HL-60 (cell line): ENCODE results near the gene ACSF3.

Experiments
- DNase-seq, 2 experiments: peaks; one replicate each; pipeline ENCODE4 v3.0.0-alpha.2; 2010 to 2020; ENCODE audit warnings: low read depth in 1 of 2, low spot score in 1 of 2
- H3K27ac ChIP-seq: fragments of 250-450 bp; sonication (Bioruptor Pico); replicated peaks from 2 replicates; pipeline ENCODE4 v1.5.1; 2020; ENCODE audit warnings: mild to moderate bottlenecking, moderate library complexity
- H3K27me3 ChIP-seq: fragments of 250-450 bp; sonication (Bioruptor Pico); 2 replicates; pipeline ENCODE4 v1.5.1; 2021; ENCODE audit warnings: mild to moderate bottlenecking, moderate library complexity; ENCODE audit not compliant: insufficient read depth, poor library complexity, severe bottlenecking
- H3K4me3 ChIP-seq: replicated peaks from 2 replicates; pipeline ENCODE4 v1.5.1; 2011; ENCODE audit warnings: mild to moderate bottlenecking, control low read depth, low read length; ENCODE audit not compliant: insufficient read depth
- CTCF ChIP-seq: IDR thresholded peaks from one replicate; pipeline ENCODE4 v1.5.1; 2011; ENCODE audit warnings: low read length, control low read depth, inconsistent platforms; ENCODE audit not compliant: insufficient read depth
- GABPA ChIP-seq: IDR thresholded peaks from 2 replicates; pipeline ENCODE4 v1.6.1; 2012; ENCODE audit warnings: low read depth
- POLR2AphosphoS5 ChIP-seq: IDR thresholded peaks from 2 replicates; pipeline ENCODE4 v1.6.1; 2012; ENCODE audit warnings: low read depth
- SPI1 ChIP-seq: IDR thresholded peaks from 2 replicates; pipeline ENCODE4 v1.6.1; 2012; ENCODE audit warnings: low read depth, mild to moderate bottlenecking, borderline replicate concordance
- TF ChIP-seq, protein P1 (sequence below): IDR thresholded peaks from 2 replicates; pipeline ENCODE4 v1.6.1; 2012; ENCODE audit warnings: low read depth; ENCODE audit not compliant: insufficient replicate concordance

ACSF3 gene

GRCh38 chr16:89081556-89081955 lies 12.1 kb upstream of the ACSF3 start:
- no peak overlapping the region for H3K27ac ChIP-seq
- DNase-seq, result no peak
- no peaks in the 10 kb centered on the region for H3K27me3 ChIP-seq
- TF ChIP-seq, protein P1, sequence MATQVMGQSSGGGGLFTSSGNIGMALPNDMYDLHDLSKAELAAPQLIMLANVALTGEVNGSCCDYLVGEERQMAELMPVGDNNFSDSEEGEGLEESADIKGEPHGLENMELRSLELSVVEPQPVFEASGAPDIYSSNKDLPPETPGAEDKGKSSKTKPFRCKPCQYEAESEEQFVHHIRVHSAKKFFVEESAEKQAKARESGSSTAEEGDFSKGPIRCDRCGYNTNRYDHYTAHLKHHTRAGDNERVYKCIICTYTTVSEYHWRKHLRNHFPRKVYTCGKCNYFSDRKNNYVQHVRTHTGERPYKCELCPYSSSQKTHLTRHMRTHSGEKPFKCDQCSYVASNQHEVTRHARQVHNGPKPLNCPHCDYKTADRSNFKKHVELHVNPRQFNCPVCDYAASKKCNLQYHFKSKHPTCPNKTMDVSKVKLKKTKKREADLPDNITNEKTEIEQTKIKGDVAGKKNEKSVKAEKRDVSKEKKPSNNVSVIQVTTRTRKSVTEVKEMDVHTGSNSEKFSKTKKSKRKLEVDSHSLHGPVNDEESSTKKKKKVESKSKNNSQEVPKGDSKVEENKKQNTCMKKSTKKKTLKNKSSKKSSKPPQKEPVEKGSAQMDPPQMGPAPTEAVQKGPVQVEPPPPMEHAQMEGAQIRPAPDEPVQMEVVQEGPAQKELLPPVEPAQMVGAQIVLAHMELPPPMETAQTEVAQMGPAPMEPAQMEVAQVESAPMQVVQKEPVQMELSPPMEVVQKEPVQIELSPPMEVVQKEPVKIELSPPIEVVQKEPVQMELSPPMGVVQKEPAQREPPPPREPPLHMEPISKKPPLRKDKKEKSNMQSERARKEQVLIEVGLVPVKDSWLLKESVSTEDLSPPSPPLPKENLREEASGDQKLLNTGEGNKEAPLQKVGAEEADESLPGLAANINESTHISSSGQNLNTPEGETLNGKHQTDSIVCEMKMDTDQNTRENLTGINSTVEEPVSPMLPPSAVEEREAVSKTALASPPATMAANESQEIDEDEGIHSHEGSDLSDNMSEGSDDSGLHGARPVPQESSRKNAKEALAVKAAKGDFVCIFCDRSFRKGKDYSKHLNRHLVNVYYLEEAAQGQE, result no peak
- TF ChIP-seq POLR2AphosphoS5, result no peak
- TF ChIP-seq SPI1, result no peak
- no peak for TF ChIP-seq CTCF
- no peak for TF ChIP-seq GABPA
- no peak overlapping the region for H3K4me3 ChIP-seq

- no peak overlapping the region for H3K27ac ChIP-seq
- DNase-seq, result peak in 1 of 2 experiments; percentile 3
- TF ChIP-seq, protein P1, result no peak
- TF ChIP-seq POLR2AphosphoS5 (no peak), GABPA (no peak), SPI1 (no peak), CTCF (no peak)
- H3K4me3 ChIP-seq, result no peak overlapping the region
- no peaks in the 10 kb centered on the region for H3K27me3 ChIP-seq
Measured at GRCh38 chr16:89084411-89084810, 9.2 kb upstream of the ACSF3 start.

GRCh38 chr16:89084814-89085612 lies 8.6 kb upstream of the ACSF3 start:
- Histone ChIP-seq H3K27ac (no peak overlapping the region), H3K27me3 (no peaks in the 10 kb centered on the region), H3K4me3 (no peak overlapping the region)
- no peak for DNase-seq
- TF ChIP-seq GABPA, result no peak
- no peak for TF ChIP-seq SPI1
- no peak for TF ChIP-seq POLR2AphosphoS5
- no peak for TF ChIP-seq CTCF
- TF ChIP-seq, protein P1, result no peak
